Upper lobe of right lung (tissue), 1 donor: Measurements from ENCODE around the gene PROZ. TPM values are rescaled to one million over a fixed set of nuclear protein-coding genes. Genes with fewer than 3 reads are reported as not detected.

Source experiments
- ATAC-seq: fragments of 200-7000 bp; cut with Tn5 transposase; one replicate; pipeline ENCODE4 v1.9.1; 2020; ENCODE audit warnings: mild to moderate bottlenecking, moderate library complexity
- DNase-seq: peaks from one replicate; pipeline ENCODE4 v3.0.0-alpha.2; 2020
- H3K27ac ChIP-seq: fragments of 200-600 bp; one replicate; pipeline ENCODE4 v1.8.0; 2022
- H3K27me3 ChIP-seq: fragments of 200-600 bp; one replicate; pipeline ENCODE4 v1.8.0; 2022; ENCODE audit warnings: mild to moderate bottlenecking
- H3K36me3 ChIP-seq: fragments of 200-600 bp; one replicate; pipeline ENCODE4 v1.8.0; 2022
- H3K4me1 ChIP-seq: fragments of 200-600 bp; one replicate; pipeline ENCODE4 v1.8.0; 2022
- H3K4me3 ChIP-seq: fragments of 200-600 bp; one replicate; pipeline ENCODE4 v1.8.0; 2022; ENCODE audit warnings: mild to moderate bottlenecking
- H3K9me3 ChIP-seq: fragments of 200-600 bp; one replicate; pipeline ENCODE4 v1.8.0; 2022
- intact Hi-C: fragments of 100-400 bp; cut with DNase I; formaldehyde crosslinking; loops from one replicate; pipeline ENCODE4 v1.11.0; 2022
- total RNA-seq: library from RNA; stranded (reverse); fragmentation: NEBNext Ultra II Directional; extraction: Animal tissue kit (Norgen Biotek cat#: 25700); gene quantifications from one replicate; pipeline ENCODE4 v1.2.1, GENCODE V29; 2021
- TF ChIP-seq, protein P1 (sequence below): fragments of 200-600 bp; IDR thresholded peaks from one replicate; pipeline ENCODE4 v1.8.0; 2022; ENCODE audit warnings: antibody characterized with exemption
- donor health status: DM: no; HTN: yes; CAD: no; lungs with severe emphysema.

Gene PROZ
- total RNA-seq, 1 donor from 2014 or later, result not detected

DNA sequence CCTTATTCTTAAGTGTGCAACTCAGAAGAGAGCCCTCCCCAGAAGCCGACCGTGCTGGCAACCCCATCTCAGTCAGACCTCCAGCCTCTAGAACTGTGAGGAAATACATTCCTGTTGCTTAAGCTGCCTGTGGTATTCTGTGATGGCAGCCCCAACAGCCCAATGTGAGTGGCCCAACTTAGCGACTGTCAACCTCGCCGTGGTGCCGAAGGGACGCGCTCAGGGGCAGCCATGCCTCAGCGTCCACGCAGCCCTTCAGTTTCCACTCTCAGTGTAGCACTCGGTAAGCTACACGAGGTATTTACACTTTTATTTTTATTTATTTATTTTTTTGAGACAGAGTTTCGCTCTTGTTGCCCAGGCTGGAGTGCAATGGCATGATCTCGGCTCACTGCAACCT is 18.4 kb downstream of the PROZ start:
- DNase-seq, result no peak
- no peak for ATAC-seq
- no peak overlapping the region for H3K27ac ChIP-seq

DNA sequence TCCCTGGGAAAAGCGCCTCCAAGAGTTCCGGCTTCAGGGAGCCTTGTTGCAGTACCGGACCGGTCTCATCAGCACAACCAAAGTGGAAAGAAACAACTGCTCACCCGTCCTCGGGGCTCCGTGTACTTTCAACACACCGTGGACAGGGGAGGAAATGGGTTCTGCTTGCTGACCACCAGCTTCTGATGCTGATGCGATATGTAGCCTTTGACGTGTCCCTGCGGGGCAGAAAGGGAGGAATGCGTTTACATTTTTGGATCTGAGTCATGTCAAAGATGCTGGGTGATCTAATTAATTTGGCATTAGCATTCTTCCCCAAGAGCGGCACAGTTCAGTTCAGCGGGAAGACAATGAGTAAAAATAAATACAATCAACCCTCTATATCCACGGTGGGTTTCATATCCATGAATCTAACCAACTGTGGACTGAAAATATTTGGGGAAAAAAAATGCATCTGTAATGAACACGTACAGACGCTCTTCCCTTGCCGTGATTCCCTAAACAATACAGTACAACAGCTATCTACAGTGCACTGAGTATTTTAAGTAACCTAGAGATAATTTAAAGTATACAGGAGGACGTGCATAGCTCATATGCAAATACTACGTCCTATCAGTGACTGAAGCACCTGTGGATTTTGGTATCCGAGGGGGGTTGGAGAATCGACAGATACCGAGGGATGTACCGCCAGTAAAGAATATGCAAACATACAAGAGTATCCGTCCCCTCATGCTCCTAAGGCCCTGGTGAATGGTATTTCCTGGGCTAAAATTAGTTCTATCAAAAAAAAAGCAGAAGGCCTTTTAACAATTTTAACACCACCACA is 19.8 kb downstream of the PROZ start:
- Histone ChIP-seq H3K27me3 (no peaks in the 10 kb centered on the region), H3K4me1 (no peaks in the 10 kb centered on the region), H3K4me3 (no peak overlapping the region), H3K27ac (no peak overlapping the region), H3K9me3 (no peaks in the 10 kb centered on the region), H3K36me3 (peaks cover 72% of the 10 kb centered on the region)
- DNase-seq (no peak), ATAC-seq (no peak)
- intact Hi-C loops, result no loop called here
- TF ChIP-seq, protein P1, sequence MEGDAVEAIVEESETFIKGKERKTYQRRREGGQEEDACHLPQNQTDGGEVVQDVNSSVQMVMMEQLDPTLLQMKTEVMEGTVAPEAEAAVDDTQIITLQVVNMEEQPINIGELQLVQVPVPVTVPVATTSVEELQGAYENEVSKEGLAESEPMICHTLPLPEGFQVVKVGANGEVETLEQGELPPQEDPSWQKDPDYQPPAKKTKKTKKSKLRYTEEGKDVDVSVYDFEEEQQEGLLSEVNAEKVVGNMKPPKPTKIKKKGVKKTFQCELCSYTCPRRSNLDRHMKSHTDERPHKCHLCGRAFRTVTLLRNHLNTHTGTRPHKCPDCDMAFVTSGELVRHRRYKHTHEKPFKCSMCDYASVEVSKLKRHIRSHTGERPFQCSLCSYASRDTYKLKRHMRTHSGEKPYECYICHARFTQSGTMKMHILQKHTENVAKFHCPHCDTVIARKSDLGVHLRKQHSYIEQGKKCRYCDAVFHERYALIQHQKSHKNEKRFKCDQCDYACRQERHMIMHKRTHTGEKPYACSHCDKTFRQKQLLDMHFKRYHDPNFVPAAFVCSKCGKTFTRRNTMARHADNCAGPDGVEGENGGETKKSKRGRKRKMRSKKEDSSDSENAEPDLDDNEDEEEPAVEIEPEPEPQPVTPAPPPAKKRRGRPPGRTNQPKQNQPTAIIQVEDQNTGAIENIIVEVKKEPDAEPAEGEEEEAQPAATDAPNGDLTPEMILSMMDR, result no peak

More for the DNA sequence above, 18.4 kb downstream of the PROZ start:
- TF ChIP-seq, protein P1, result no peak
- intact Hi-C loops, result no loop called here
- no peak overlapping the region for H3K4me3 ChIP-seq
- H3K4me1 ChIP-seq, result no peaks in the 10 kb centered on the region
- peaks cover 67% of the 10 kb centered on the region for H3K36me3 ChIP-seq
- H3K27me3 ChIP-seq, result no peaks in the 10 kb centered on the region
- no peaks in the 10 kb centered on the region for H3K9me3 ChIP-seq

DNA sequence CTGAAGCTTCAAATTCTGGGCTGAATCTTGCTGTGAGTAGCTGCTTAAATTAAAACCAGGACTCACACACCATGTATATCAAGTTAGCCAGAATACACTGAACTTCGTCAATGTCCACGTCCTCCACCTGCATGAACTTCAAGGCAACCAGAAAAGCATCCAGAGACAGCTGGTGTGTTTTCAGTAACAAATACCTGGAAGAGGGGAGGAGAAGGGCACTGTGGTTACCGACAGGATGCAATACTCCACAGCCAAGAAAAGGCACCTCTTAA is 20.4 kb downstream of the PROZ start:
- TF ChIP-seq, protein P1, result no peak
- H3K27me3 ChIP-seq, result no peaks in the 10 kb centered on the region
- DNase-seq (no peak), ATAC-seq (no peak)
- H3K36me3 ChIP-seq, result peaks cover 78% of the 10 kb centered on the region
- no peak overlapping the region for H3K4me3 ChIP-seq
- intact Hi-C loops, result no loop called here
- H3K27ac ChIP-seq, result no peak overlapping the region
- no peaks in the 10 kb centered on the region for H3K9me3 ChIP-seq
- no peaks in the 10 kb centered on the region for H3K4me1 ChIP-seq

DNA sequence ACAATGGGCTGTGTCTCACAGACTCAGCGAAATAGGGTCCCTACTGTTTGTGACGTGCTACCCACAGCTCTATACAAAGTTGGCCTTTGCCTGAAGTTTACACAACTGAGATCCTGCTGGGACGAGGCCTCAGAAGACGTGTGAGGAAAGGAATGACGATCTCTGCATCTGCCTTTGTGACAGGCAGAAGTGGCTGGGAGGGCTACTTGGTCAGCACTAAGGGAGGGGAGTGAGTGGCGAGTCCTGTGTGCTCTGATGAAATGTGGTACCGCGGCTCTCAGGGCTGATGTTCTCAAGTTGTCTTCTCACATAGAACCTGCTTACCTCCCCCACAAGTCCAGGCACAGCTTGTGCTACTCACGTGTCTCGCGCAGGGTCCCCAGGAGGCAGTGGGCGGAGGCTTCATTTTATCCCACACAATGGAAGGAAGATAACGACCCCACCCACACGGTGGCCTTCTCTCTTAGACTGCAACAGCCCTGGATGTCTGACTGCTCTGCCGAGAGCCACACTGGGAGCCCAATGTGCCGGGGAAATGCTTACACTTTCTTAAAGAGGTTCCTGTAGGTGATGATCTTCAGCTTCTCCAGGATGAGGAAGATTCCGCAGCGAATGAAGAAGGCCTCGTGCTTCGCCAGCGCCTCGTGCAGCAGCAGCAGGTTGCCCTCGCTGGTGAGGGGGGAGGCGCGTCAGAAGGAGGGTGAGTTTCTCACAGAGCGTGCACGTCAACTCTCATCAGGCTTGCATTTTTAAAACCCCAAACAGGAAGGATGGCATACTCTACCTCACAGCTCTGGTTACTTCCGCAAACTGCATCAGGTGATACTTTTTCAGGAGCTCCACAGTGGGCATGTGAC is 21.2 kb downstream of the PROZ start:
- intact Hi-C loops, result no loop called here
- H3K36me3 ChIP-seq, result peaks cover 85% of the 10 kb centered on the region
- DNase-seq, result no peak

DNA sequence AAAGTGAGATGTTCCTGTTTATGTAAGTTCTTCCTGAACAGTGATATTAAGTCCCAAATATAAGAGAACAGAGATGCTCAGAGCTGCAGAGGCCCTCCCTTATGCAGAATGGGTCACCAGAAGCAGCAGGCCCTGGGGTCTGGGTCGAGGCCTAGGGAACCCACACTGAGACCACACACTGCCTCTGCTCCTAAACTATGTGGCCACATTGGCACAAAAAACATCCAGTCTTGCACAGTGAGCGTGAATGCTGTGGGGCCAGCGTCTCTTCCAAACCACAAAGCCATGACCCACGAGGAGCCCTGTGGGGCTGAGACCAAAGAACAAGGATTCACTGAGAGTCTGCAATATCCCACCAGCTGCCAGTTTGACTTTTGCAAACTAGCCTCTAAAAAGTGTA is 23.6 kb downstream of the PROZ start:
- DNase-seq, result no peak
- ATAC-seq, result no peak
- H3K27ac ChIP-seq, result no peak overlapping the region
- no peak overlapping the region for H3K4me3 ChIP-seq
- H3K27me3 ChIP-seq, result no peaks in the 10 kb centered on the region
- intact Hi-C loops, result no loop called here
- no peaks in the 10 kb centered on the region for H3K4me1 ChIP-seq
- no peaks in the 10 kb centered on the region for H3K9me3 ChIP-seq
- H3K36me3 ChIP-seq, result peaks cover 76% of the 10 kb centered on the region
- TF ChIP-seq, protein P1, result no peak

More for the DNA sequence above, 21.2 kb downstream of the PROZ start:
- Histone ChIP-seq H3K4me1 (no peaks in the 10 kb centered on the region), H3K9me3 (no peaks in the 10 kb centered on the region), H3K4me3 (no peak overlapping the region), H3K27ac (no peak overlapping the region), H3K27me3 (no peaks in the 10 kb centered on the region)
- no peak for ATAC-seq
- TF ChIP-seq, protein P1, result no peak
